Brain microvascular endothelial cell (primary cell): ENCODE data around the gene JAM3.
A peak's percentile ranks its signal among the peaks of the same experiment; 100 is the strongest.

ENCODE experiments used
- DNase-seq: peaks from one replicate; pipeline ENCODE4 v3.0.0-alpha.2; 2020
- H3K27ac ChIP-seq: fragments of 250-450 bp; sonication (Bioruptor Pico); 2 replicates; pipeline ENCODE4 v1.5.1; 2020; ENCODE audit warnings: mild to moderate bottlenecking, moderate library complexity
- H3K27me3 ChIP-seq: fragments of 250-450 bp; sonication (Bioruptor Pico); replicated peaks from 2 replicates; pipeline ENCODE4 v1.5.1; 2020; ENCODE audit warnings: mild to moderate bottlenecking
- H3K36me3 ChIP-seq: fragments of 250-450 bp; sonication (Bioruptor Pico); replicated peaks from 2 replicates; pipeline ENCODE4 v1.5.1; 2020; ENCODE audit warnings: mild to moderate bottlenecking
- H3K4me3 ChIP-seq: 2 replicates; pipeline ENCODE4 v1.5.1; 2011; ENCODE audit warnings: low read depth, mild to moderate bottlenecking, control low read depth, low read length, moderate library complexity
- CTCF ChIP-seq: IDR thresholded peaks from 2 replicates; pipeline ENCODE4 v1.5.1; 2011; ENCODE audit warnings: low read depth, mild to moderate bottlenecking, moderate library complexity, low read length, control low read depth, inconsistent platforms; ENCODE audit errors: missing control alignments
- in situ Hi-C: cut with HindIII; loops from 2 replicates; pipeline ENCODE4 v1.10.0; 2017; ENCODE audit warnings: low sequenced_read_pairs, low pct_ligation_motif_present

JAM3 gene

GRCh38 chr11:134069426-134070341 lies 812 bp downstream of the JAM3 start:
- peak; percentile 9 for DNase-seq
- Histone ChIP-seq H3K27me3 (no peaks in the 10 kb centered on the region), H3K4me3 (peak overlapping the region; percentile 85), H3K36me3 (no peaks in the 10 kb centered on the region), H3K27ac (peak overlapping the region; percentile 33)
- TF ChIP-seq CTCF, result no peak
- in situ Hi-C loops, result no loop called here

- Histone ChIP-seq H3K36me3 (no peaks in the 10 kb centered on the region), H3K27ac (no peak overlapping the region), H3K4me3 (no peak overlapping the region), H3K27me3 (no peaks in the 10 kb centered on the region)
- no peak for DNase-seq
- no peak for TF ChIP-seq CTCF
- in situ Hi-C loops, result no loop called here
Observed at GRCh38 chr11:134070342-134070845, 1.5 kb downstream of the JAM3 start.

GRCh38 chr11:134071306-134071705 lies 2.4 kb downstream of the JAM3 start:
- Histone ChIP-seq H3K4me3 (no peak overlapping the region), H3K27me3 (no peaks in the 10 kb centered on the region), H3K36me3 (no peaks in the 10 kb centered on the region), H3K27ac (no peak overlapping the region)
- no peak for DNase-seq
- no peak for TF ChIP-seq CTCF
- in situ Hi-C loops, result no loop called here

GRCh38 chr11:134071766-134072402 lies 3.0 kb downstream of the JAM3 start:
- no peak overlapping the region for H3K27ac ChIP-seq
- H3K4me3 ChIP-seq, result no peak overlapping the region
- peak; percentile 13 for TF ChIP-seq CTCF
- in situ Hi-C loops, result no loop called here
- no peaks in the 10 kb centered on the region for H3K27me3 ChIP-seq
- H3K36me3 ChIP-seq, result no peaks in the 10 kb centered on the region
- no peak for DNase-seq

GRCh38 chr11:134072844-134073243 lies 4.0 kb downstream of the JAM3 start:
- in situ Hi-C loops, result no loop called here

More at GRCh38 chr11:134072844-134073243, 4.0 kb downstream of the JAM3 start:
- no peak for TF ChIP-seq CTCF
- H3K27ac ChIP-seq, result no peak overlapping the region
- H3K27me3 ChIP-seq, result no peaks in the 10 kb centered on the region
- H3K36me3 ChIP-seq, result no peaks in the 10 kb centered on the region
- H3K4me3 ChIP-seq, result no peak overlapping the region
- DNase-seq, result no peak
